ENCODE data around the gene C7orf25.

GRCh38 chr7:42953994-42954393, 42.1 kb upstream of the C7orf25 start:
- no peak for TF ChIP-seq CTCF (IDR thresholded peaks at IDR 0.05)
- no peak for TF ChIP-seq REST (IDR thresholded peaks at IDR 0.05; ENCODE audit: insufficient read depth in 1 of 2, low read depth in 2 of 2, low read length in 1 of 2)
